Activated T-cell treated with anti-CD3 and anti-CD28 coated beads for 24 hours (primary cell): ENCODE measurements around the gene RNF141.

ENCODE experiments used
- DNase-seq: peaks from one replicate; pipeline ENCODE4 v3.0.0-alpha.2; 2020; ENCODE audit warnings: low read depth

Gene RNF141

DNA sequence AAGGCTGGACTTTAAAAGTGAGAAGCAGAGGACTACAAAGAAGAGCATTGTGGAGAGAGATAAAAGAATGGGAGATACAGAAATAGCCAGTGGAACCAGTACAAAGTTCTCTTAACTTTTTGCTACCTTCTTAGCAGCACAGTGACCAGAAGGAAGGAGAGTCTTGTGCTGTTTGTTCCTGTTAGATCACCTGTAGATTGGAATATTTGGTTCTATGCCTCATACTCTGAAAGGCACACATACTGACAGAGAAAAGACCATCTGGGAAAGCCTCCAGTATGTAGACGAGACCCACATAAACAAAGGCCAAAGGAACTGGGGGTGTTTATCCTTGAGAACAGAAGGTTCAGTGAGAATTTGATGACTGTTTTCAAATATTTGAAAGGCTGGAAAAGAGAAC, 18.7 kb downstream of the RNF141 start:
- no peak for DNase-seq

DNA sequence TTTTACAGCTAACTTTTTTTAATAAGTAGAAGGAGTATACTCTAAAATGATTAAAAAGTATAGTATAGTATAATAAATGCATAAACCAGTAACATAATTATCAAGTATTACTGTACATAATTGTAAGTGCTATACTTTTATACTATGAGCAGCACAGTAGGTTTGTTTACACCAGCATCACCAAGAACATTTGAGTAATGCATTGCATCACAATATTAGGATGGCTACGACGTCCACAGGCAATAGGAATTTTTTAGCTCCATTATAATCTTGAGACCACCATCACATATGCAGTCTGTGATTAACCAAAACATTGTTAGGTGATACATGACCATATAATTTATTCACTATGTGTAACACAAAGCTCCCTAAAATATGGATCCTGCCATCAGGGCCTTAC, 20.4 kb downstream of the RNF141 start:
- DNase-seq: no peak

DNA sequence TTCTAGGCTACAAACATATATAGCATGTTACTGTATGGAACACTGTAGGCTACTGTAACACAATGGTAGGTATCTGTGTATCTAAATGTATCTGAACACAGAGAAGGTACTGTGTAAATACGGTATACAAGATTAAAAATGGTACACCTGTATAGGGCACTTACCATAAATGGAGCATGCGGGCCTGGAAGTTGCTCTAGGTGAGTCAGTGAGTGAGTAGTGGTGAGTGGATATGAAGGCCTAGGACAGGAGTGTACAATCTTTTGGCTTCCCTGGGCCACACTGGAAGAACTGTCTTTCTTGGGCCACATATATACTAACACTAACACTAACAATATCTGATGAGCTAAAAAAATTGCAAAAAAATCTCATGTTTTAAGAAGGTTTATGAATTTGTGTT, 21.4 kb downstream of the RNF141 start:
- no peak for DNase-seq

DNA sequence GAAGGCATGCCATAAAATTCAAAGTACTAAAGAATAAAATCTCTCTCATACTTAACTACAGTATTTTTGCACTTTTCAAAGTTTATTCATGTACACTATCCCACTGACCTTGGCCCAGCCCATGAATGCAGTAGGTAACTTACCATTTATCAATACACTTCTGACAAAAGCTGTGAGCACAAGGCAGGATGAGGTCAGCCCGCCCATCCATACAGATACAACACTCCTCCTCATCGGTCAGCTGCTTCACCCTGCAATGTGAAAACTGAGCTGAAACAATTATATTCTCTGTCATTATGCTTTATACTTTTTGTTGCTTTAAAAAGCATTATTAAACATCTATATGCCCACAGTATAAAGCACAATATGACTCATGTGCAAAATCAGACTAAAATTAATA, 22.1 kb downstream of the RNF141 start:
- no peak for DNase-seq

DNA sequence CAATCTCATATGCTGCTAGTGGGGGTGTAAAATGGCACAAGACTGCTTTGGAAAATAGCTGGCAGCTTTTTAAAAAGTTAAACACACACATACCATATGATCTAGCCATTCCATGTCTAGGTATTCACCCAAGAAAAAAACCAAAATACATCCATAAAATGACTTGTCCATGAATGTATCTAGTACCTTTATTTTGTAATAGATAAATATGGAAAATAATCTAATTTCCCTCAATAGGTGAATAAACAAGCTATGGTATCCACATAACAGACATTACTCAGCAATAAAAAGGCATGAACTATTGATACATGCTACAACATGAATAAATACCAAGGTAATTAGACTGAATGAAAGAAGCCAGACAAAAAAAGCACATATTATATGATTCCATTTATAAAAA, 22.9 kb downstream of the RNF141 start:
- DNase-seq: no peak

DNA sequence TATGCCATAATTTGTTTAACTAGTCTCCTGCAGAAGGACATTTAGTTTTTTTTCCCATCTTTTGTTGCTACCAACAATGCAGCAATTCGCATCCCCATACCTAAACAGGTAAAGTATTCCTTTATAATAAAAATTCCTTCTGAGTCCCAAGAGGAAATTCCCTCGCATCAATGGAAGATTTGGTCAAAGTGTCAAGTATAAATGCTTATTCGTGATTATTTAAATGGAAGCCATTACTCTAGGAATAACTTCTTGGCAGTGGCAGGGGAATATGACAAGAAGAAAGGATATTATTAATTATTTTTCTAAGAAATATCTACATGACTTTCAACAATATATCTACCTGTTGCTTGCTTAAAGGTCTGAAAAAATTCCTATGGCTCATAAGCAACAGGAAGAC, 25.6 kb downstream of the RNF141 start:
- no peak for DNase-seq

DNA sequence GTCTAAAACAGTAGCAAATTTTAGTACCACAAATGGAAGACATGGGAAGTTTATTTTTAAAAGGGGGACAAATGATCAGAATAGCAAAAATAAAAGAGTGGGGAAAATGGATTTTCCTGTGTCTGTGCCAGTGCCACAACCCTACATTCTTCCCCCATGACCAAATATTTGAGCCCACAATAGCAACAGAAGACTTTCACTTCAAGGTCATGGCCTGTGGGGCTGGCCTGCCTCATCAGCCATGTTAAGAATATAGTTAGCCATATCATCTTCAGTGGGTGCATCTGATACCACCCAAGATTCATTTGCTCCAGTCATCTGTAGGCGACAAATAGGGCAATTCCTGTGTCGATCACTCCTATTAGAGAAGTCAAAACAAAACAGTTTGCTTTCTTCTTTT, 26.3 kb downstream of the RNF141 start:
- DNase-seq: no peak

DNA sequence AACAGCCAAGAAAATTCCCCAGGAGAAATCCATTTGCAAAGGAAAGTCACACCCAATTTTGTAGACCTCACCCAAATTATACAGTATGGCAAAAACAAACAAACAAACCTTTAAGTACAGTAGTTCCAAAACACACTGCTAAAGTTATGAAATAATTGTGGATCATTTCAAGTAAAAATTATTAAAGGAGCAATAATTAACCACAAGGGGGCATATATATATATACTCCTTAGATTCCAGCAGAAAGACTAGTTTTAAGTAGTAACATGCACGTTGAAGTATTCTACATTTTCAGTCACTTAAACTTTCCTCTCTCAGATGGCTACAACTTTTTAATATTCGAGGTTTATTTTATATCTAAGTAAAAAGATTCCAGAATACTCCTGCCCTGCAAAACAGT, 26.8 kb downstream of the RNF141 start:
- DNase-seq: no peak

DNA sequence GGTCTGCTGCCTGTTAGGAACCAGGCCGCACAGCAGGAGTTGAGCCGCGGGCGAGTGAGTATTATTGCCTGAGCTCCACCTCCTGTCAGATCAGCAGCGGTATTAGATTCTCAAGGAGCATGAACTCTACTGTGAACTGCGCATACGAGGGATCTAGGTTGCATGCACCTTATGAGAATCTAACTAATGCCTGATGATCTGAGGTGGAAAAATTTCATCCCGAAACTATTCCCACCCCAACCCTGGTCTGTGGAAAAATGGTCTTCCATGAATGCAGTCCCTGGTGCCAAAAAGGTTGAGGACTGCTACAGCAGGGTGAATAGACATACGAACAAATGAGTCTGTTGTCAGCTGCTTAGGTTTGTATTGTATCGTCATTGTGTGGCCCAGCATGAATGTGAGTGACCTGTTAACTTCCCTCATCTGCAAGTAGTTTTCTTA, 29.8 kb downstream of the RNF141 start:
- no peak for DNase-seq

DNA sequence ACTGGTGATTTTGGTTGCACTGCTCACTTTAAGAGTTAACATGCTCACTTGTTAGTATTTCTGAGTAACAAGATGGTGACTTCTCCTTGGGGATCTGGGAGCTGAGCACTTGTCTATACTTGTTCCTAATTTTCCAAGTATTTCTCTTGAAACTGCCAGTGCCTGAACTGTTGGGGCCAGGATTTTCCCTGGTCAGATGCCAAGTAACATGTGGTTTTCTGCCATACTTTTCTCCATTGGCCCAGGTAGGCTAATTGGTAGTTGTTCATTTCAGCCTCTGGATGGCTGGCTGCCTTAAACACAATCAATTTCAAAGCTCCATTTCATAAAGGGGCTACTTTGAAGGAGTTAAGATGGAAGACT, 35.0 kb downstream of the RNF141 start:
- no peak for DNase-seq

DNA sequence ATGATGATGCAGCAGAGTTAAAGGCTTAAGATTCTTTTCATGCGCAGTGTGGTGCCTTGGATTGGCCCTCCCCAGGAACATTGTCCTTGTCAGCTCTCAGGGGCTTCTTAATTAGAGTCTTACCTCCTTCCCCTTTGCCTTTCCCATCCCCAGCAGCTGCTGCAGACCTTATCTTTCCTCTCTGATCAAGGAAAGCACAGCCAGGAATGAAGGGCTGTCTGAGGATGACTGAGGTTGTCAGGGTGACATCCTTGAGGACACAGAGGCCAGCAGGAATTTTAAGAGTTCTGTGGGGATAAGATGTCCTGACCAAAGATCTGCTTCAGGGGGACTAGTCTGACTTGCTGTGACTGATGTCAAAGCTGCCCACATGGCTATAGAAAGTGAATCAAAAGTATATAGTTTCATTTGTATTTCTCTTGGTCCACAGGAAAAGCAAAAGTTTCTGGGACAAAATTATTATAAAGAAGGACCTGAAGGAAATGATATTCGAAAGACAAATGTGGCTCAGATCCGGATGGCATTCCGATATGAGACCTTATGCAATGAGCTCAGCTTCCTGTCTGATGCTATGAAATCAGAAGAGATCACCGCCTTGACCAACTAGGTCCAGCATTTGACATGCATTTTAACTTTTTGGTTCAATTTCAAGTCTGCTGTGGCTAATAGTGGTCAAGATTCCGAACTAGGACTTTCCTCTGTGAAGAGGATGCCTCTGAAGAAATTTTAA, 35.5 kb downstream of the RNF141 start:
- DNase-seq: no peak

DNA sequence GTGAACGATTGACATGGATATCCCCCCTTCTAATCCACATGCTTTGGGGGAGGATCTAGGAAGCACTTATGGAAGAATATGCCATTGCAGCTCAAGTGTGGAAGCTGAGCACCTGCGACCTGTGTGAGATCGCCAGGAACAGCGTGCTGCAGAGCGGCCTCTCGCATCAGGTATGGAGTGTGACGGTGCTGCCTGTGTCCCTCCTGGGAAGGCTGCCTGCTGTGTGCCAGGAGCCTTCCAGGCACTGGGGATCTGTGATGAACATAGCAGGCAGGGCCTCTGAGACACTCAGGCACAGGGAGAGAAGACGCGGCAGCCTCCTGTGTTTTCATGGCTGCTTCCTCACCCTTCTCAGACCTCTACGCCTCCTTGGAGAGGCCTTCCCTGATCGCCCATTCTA, 36.5 kb downstream of the RNF141 start:
- DNase-seq: no peak

DNA sequence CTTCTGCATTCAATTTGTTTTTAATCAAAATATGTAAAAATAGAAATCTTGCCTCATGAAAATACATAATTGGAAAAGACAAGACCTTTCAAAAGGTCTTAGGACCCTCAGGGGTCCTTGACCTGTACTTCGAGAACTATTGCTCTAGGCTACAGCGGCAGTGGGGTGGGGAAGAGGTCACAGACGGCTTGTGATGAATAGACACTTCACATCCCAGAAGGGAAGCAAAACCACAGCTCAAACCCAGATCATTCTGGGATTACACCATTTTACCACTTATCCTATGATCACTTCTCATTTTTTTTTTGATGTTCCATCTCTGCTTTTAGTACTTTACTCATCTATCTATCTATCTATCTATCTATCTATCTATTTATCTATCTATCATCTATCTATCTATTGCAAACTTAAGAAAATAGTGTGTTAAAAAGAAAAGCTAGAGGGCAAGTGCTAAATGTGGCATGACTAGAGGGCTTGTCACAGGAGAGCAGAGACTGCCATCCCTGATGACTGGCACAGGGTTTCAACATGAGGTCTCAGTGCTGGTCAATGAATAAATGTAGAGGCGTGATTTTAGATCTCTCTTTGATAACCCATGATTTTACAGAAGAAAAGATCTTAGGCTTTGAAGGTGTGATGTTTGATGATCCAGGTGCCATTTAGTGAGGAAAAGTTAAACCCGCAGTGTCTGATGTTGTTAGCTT, 37.1 kb downstream of the RNF141 start:
- no peak for DNase-seq

DNA sequence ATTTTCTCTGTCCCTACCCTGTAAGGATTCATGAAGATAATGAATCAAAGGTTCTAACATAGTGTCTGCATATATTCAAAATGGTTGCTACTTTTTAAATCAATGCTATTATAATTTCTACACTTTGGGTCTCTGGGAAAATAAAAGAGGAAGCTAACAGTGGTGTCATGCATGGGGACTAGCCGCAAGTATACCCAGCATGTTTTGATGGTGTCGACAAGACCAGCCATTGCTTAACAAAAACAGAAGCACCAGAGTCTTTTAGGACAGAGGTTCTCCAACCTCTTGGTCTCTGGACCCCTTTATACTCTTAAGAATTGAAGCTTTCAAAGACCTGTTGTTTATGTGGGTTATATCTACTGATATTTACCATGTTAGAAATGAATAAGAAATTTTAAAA, 37.8 kb downstream of the RNF141 start:
- DNase-seq: no peak

DNA sequence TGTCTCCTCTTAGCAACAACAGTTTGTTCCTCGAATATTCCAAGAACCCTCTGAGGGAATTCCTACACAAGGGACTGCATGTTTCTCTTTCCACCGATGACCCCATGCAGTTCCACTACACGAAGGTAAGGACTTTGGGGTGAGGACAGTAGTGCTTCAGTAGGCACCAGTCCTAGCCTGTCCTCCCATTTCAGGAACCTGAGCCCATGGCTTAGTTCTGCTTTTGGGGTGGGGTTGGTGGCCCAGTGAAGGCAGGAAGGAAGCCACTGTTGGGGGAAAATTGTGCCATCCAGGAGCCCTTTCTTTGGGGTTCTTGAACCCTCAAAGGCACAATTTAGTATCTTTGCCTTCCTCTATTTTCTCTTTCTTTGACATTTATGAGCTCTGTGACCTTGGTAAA, 38.2 kb downstream of the RNF141 start:
- no peak for DNase-seq

DNA sequence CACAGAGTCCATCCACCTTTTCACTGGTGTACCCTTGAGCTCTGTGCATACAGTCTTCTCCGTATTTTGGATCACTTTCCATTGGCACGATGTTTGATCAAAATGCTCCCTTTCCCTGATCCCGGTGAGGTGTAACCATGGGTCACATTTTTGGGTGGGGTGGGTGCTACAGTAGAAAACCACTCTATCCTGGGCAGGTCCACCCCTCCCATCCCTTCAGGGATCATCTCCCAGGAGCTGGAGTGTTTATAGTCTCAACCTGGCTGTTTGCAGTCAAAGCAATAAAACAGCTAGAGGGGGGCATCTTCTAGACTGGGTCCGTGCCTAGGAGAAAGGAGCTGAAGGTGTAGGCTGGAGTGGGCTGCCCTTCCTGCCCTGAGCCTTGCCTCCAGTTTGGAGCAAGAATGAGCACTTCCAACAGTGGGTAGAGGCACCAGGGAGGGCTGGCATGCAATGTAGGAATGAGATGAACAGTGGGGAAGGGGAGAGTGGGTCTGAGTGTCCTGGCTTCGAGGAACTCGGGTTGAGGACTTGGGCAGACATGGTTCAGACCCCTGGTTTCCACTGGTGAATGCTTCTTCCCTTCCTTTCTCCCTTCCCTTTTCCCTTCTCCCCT, 38.8 kb downstream of the RNF141 start:
- no peak for DNase-seq

DNA sequence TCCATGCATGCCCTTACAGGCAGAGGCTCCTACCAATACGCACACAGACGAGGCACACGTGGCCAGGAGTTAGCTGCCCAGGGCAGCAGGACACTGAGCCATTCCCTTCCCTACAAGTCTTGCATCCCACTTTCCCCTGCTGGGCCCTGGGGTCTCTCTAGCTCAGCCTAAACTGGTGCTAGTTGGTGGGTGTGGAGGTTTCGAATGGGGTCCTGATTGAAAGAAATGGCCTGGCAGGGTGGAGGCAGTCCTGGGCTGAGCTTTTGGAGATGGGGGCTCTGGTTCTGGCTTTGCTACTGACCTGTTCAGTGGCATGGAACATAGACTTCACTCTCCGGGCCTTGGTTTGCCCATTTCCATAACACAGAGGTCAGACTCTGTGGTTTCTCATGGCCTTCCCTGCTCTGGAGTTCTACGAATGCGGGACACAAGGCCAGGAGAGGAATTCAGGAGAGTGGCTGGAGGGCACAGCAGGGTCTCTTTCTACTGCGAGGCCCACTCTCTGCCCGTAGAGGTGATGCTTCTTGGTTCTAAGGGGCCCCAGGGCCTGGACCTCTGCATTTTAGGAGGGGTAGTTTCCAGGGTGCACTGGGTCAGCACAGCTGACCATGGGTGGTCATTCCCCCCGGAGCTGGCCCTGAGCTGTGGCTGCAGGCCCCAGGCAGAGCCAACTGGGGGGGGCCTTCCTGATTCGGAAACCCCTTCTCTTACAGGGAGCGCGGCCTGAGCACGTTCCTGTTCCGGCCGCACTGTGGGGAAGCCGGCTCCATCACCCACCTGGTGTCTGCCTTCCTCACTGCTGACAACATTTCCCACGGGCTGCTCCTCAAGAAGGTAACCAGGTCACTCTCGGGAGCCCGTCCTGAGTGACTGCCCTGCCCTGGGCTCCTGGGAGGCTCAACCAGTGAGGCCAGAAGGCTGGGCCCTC, 40.0 kb downstream of the RNF141 start:
- DNase-seq: no peak

DNA sequence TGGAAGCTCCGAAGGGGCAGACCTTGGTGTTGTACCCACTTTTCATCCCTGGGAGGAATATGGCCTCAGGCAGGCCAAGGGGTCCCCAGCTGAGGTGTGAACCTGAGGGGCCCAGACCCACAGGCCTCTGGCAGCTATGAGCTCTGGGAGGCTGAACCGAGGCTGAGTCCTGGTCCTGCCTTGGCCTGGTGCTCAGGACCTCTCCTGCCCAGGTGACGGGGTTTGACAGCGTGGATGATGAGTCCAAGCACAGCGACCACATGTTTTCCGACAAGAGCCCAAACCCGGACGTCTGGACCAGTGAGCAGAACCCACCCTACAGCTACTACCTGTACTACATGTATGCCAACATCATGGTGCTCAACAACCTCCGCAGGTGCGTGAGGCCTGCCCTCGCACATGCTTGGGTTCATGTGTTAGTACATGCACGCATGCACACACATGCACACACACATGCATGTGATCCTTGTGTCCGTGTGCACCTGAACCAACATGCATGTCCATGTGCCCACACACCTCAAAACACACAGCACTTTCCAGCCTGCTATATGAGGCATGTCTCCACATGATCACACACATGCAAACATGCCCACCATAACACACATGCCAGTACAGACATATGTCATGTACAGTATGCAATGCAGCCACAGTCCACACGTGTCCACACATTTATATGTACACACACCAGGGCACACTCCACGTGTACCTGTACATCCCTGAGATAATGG, 40.9 kb downstream of the RNF141 start:
- DNase-seq: no peak

DNA sequence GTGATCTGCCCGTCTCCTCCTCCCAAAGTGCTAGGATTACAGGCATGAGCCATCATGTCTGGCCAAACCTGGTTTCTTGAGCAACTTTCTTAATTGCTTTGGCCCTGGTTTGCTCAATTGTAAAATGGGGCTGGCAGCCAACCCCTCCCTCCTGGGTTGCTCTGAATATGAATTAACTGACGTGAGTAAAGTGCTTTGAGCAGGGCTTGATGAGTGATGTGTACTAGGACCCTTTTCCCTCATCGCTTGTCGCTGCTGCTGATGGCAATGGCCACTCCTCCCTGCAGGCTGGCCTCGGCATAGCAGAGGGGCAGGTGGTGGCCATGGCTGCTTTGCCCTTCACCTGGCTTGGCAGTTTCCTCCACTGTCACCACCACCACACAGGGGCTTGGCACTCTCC, 41.5 kb downstream of the RNF141 start:
- DNase-seq: no peak

DNA sequence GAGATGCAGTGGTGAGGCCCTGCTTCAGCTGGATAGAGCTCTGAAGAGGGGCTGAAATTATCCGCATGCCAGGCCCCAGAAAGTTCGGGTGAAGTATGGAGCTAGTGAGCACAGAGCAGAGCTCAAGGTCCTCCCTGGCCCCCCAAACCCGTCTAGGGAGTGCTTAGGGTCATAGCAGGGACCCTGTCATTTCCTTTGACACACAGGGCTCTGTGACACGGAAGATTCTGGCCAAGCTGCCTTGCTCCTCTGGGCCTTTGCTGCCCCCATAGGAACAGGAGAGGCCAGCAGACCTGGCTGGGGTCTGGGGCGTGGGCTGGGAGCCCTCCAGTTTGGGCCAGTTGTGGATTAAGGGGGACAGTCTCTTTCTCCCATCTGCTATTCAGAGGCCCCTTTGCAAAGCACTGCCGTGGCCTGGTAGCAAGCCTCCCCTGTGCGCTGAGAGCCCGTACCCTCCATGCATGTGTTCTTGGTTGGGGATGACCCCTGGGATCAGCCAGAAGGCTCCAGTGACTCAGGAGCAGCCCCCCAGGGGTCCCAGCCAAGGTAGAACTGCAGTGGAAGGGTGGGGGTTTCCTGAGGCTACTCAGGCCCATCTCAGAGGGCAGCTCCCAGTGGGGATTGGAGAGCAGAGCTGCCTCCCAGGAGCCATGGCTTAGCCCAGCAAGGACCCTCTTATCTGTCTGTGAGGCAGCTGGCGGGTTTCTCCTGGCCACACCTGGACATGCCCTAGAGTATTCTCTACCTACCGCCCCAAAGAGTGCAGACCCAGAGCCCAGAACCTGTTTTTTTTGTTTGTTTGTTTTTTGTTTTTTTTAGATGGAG, 42.3 kb downstream of the RNF141 start:
- DNase-seq: no peak

DNA sequence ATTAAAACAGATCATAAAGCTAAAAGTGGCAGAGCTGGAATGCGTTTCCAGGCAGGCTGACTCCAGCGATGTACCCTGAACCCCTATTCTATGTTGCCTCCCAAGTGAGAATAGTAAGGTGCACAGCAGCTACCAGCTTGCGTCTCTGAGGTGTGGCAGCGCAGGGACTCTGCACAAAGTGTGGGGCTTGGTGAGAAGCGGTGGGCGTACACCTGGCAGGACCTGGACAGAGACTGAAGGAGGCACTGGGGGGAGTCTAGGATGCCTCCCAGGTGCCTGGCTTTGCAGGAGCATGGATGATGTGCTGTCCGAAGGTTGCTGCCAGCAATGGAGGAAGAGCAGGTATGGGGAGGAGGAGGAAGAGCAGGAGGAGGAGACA, 43.0 kb downstream of the RNF141 start:
- no peak for DNase-seq
